ENCODE measurements around the gene NMT1. TPM values are rescaled to one million over a fixed set of nuclear protein-coding genes. Genes with fewer than 3 reads are reported as not detected.

Gene NMT1
- total and polyA plus RNA-seq, 2 of the 13 experiments (the other 11 are each of a cell fraction or from before 2014, with no cell fraction given) = 75.7 to 142 TPM

DNA sequence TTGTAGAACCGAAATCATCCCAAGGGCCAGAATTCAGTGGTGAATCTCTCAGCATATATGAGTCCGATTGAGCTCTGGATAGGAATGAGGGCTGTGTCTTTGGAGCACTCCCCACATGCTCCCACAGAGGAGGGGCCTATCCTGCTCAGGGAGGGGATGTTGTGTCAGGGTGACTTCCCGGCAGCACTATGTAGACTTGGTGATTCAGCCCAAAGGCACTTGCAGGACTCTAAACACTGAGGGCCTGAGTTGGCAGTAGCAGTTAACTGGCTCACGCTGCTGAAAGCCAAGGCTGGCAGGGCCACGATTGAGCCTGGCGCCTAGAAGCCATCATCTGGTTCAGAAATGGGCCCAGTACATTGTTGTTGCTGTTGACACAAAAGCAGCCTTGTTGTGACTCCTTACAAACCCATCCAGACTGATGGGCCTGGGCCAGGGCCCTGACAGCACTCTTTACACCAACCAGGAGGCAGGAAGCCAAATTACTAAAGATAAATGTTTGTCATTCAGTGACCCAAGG lies 31.9 kb downstream of the NMT1 start:
- FAIRE-seq (peak; percentile 23), ATAC-seq (peak; percentile 85), DNase-seq (ENCODE audit: low spot score) (peak; percentile 82)
- in situ Hi-C loops (cut with HindIII; ENCODE audit: extremely low pct_ligation_motif_present, low pct_unique_long_range_greater_than_20kb) (no loop called here), intact Hi-C loops (cut with micrococcal nuclease; ENCODE audit: unreplicated experiment) (loop anchor here (10.0 kb wide), 1 partner anchor 188 kb away; a partner anchor contains a TSS)
- H4K20me1 ChIP-seq (ENCODE audit: insufficient read depth, low read length) = no peaks in the 10 kb centered on the region
- WGBS (ENCODE audit: low lambda C conversion rate) = 73% methylated on average over 6 of the region's 6 CpGs
- no peaks in the 10 kb centered on the region for H3K9me3 ChIP-seq (ENCODE audit: low read length)
- H3K4me1 ChIP-seq (ENCODE audit: insufficient read depth, low read length) = peaks cover 23% of the 10 kb centered on the region
- no peak overlapping the region for H3K4me3 ChIP-seq (replicated peaks in 1 of 3; ENCODE audit: insufficient read depth in 1 of 3, low read depth in 2 of 3, low read length in 3 of 3)
- 0 out of 2 replicates have a peak overlapping the region, but pooled peaks have one; percentile 20 for H3K9ac ChIP-seq (ENCODE audit: insufficient read depth, low read depth, low read length)
- BruUV-seq (replicated peaks) = no TSS peak
- H3K27me3 ChIP-seq (ENCODE audit: control insufficient read depth in 1 of 2, insufficient read depth in 2 of 2, low read length in 2 of 2) = no peaks in the 10 kb centered on the region
- CTCF ChIA-PET (ENCODE audit: low intra/inter-chr PET ratio, low total read pairs) = interaction anchor here (1.0 kb wide), 1 partner anchor 43 kb away, joined by 4 read pairs; the partner anchor contains the start of gene ACBD4
- H3K4me2 ChIP-seq (ENCODE audit: low read depth, low read length) = no peak overlapping the region
- POLR2A ChIA-PET = interaction anchor here (1.1 to 2.5 kb wide), 4 partner anchors 19 to 68 kb away, joined by 3 to 11 read pairs (median 6); partner anchors contain the start of genes HEXIM1 and NMT1
- H2AFZ ChIP-seq (ENCODE audit: low read length) = no peak overlapping the region
- peaks cover 55 to 89% of the 10 kb centered on the region in 2 experiments for H3K36me3 ChIP-seq (replicated peaks in 1 of 2; ENCODE audit: control insufficient read depth in 1 of 2, insufficient read depth in 2 of 2, low read length in 2 of 2)
- H3K27ac ChIP-seq (ENCODE audit: extremely low read length, insufficient read depth, low read length) = peak overlapping the region; percentile 26
- H3K79me2 ChIP-seq (ENCODE audit: insufficient read depth, low read length) = no peaks in the 10 kb centered on the region
- TF ChIP-seq GATAD2A (CRISPR knock-in tag; IDR thresholded peaks at IDR 0.05) = peak; percentile 24; the same call in 1 of the 2 replicates
- TF ChIP-seq, protein P1, sequence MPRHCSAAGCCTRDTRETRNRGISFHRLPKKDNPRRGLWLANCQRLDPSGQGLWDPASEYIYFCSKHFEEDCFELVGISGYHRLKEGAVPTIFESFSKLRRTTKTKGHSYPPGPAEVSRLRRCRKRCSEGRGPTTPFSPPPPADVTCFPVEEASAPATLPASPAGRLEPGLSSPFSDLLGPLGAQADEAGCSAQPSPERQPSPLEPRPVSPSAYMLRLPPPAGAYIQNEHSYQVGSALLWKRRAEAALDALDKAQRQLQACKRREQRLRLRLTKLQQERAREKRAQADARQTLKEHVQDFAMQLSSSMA (CRISPR knock-in tag; IDR thresholded peaks at IDR 0.05) = no peak
- no peak; the same call in 1 of the 2 replicates for TF ChIP-seq POLR2G (IDR thresholded peaks at IDR 0.05; ENCODE audit: low read depth, low read length)
- TF ChIP-seq GPN1 (CRISPR knock-in tag; IDR thresholded peaks at IDR 0.05; ENCODE audit: borderline replicate concordance) = no peak
- TF ChIP-seq ZSCAN30 (CRISPR knock-in tag; IDR thresholded peaks at IDR 0.05) = no peak
- TF ChIP-seq PCBP2 (optimal IDR thresholded peaks at IDR 0.05; ENCODE audit: low read depth, low read length, poor library complexity, severe bottlenecking) = no peak
- TF ChIP-seq ATM (IDR thresholded peaks at IDR 0.05; ENCODE audit: borderline replicate concordance) = no peak
- TF ChIP-seq FOXA3 (CRISPR knock-in tag; IDR thresholded peaks at IDR 0.05) = peak; percentile 58
- no peak for TF ChIP-seq NFE2L1 (CRISPR knock-in tag; IDR thresholded peaks at IDR 0.05; ENCODE audit: borderline replicate concordance)
- TF ChIP-seq, protein P2, sequence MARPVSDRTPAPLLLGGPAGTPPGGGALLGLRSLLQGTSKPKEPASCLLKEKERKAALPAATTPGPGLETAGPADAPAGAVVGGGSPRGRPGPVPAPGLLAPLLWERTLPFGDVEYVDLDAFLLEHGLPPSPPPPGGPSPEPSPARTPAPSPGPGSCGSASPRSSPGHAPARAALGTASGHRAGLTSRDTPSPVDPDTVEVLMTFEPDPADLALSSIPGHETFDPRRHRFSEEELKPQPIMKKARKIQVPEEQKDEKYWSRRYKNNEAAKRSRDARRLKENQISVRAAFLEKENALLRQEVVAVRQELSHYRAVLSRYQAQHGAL (CRISPR knock-in tag; IDR thresholded peaks at IDR 0.05; ENCODE audit: not compliant biosample characterization) = no peak
- TF ChIP-seq, protein P3, sequence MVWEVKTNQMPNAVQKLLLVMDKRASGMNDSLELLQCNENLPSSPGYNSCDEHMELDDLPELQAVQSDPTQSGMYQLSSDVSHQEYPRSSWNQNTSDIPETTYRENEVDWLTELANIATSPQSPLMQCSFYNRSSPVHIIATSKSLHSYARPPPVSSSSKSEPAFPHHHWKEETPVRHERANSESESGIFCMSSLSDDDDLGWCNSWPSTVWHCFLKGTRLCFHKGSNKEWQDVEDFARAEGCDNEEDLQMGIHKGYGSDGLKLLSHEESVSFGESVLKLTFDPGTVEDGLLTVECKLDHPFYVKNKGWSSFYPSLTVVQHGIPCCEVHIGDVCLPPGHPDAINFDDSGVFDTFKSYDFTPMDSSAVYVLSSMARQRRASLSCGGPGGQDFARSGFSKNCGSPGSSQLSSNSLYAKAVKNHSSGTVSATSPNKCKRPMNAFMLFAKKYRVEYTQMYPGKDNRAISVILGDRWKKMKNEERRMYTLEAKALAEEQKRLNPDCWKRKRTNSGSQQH (CRISPR knock-in tag; IDR thresholded peaks at IDR 0.05; ENCODE audit: low read depth) = peak; percentile 73; the same call in 1 of the 2 replicates
- no peak for TF ChIP-seq ZNF530 (CRISPR knock-in tag; IDR thresholded peaks at IDR 0.05; ENCODE audit: low read depth)
- TF ChIP-seq, protein P4, sequence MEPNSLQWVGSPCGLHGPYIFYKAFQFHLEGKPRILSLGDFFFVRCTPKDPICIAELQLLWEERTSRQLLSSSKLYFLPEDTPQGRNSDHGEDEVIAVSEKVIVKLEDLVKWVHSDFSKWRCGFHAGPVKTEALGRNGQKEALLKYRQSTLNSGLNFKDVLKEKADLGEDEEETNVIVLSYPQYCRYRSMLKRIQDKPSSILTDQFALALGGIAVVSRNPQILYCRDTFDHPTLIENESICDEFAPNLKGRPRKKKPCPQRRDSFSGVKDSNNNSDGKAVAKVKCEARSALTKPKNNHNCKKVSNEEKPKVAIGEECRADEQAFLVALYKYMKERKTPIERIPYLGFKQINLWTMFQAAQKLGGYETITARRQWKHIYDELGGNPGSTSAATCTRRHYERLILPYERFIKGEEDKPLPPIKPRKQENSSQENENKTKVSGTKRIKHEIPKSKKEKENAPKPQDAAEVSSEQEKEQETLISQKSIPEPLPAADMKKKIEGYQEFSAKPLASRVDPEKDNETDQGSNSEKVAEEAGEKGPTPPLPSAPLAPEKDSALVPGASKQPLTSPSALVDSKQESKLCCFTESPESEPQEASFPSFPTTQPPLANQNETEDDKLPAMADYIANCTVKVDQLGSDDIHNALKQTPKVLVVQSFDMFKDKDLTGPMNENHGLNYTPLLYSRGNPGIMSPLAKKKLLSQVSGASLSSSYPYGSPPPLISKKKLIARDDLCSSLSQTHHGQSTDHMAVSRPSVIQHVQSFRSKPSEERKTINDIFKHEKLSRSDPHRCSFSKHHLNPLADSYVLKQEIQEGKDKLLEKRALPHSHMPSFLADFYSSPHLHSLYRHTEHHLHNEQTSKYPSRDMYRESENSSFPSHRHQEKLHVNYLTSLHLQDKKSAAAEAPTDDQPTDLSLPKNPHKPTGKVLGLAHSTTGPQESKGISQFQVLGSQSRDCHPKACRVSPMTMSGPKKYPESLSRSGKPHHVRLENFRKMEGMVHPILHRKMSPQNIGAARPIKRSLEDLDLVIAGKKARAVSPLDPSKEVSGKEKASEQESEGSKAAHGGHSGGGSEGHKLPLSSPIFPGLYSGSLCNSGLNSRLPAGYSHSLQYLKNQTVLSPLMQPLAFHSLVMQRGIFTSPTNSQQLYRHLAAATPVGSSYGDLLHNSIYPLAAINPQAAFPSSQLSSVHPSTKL (CRISPR knock-in tag; IDR thresholded peaks at IDR 0.05) = peak; percentile 61
- no peak for TF ChIP-seq XBP1 (CRISPR knock-in tag; IDR thresholded peaks at IDR 0.05)
- 0 out of 2 replicates have a peak, but pooled peaks have one; percentile 44 for TF ChIP-seq ZNF878 (CRISPR knock-in tag; IDR thresholded peaks at IDR 0.05)
- 0 out of 2 replicates have a peak, but pooled peaks have one; percentile 4 for TF ChIP-seq KDM2A (CRISPR knock-in tag; IDR thresholded peaks at IDR 0.05; ENCODE audit: borderline replicate concordance, low read depth)
- peak; percentile 52; the same call in 1 of the 2 replicates for TF ChIP-seq HNRNPL (IDR thresholded peaks at IDR 0.05; ENCODE audit: low read depth, low read length)
- TF ChIP-seq MBNL3 (CRISPR knock-in tag; conservative IDR thresholded peaks at IDR 0.05) = no peak

All from HepG2 (cell line).